ENCODE measurements around the gene DPY30.
A peak's percentile ranks its signal among the peaks of the same experiment; 100 is the strongest.

DPY30 gene

DNA sequence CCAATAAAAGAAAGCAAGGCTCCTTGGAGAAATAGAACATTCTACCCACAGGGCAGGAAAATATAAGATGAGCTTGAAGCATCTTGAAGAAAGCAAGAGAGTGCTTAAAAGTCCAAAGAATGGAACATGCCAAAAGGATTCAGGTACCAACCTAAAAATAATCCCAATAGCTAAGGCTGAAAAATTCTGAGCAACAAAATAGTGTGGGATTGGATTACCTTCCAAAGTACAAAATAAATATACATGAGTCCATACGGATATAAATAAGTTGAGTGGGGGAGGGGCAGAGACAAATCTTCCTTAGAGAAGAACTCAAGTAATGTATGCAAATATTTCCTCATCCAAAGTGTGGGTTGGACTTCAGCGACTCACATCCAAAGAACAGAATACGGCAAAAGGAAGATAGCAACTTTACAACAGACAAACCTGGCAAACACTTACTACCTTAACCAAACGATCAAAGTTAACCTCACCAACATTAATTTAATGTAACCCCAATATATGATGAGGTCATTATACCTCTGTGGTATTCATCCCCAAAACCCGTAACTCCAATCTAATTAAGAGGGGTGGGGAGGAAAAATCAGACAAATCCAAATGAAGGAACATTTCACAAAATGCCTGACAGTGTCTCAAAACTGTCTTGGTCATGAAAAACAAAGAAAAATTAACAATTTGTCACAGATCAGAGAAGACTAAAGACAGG, 55.7 kb downstream of the DPY30 start:
- no peak for DNase-seq (ENCODE audit: low read depth, low spot score)
- H3K4me3 ChIP-seq (ENCODE audit: low read length), result no peak overlapping the region

DNA sequence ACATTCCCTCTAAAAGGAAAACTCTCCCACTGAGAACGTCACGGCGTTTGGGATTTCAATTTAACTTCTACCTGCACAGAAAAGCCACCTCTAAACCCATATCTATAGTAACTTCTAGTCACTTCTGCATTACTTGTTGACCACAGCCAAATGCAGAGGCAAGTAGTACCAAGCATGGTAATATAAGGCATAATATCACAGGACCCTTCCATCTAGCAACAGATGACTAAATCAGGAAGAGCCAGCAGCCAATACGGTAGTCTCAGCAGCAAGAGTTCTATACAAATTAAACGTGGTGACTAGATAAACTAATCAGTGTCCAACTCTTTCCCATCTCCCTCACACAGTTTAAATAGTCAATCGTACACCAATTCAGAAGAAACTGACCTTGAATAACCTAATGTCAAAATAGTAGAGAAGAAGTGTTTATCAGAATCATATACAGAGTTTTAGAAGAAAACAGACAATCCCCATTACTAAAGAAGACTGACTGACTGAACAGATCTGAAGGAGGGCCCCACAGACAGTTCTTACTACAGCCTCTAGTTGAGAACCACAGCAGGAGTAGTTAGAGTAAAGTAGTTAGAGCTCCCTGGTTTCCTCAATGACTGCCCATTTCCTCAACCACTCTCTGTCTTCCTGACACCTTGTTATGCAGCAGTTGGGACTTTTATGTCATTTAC, 58.8 kb downstream of the DPY30 start:
- H3K4me3 ChIP-seq (ENCODE audit: low read length), result no peak overlapping the region
- peak; percentile 7 for DNase-seq (ENCODE audit: low read depth, low spot score)

DNA sequence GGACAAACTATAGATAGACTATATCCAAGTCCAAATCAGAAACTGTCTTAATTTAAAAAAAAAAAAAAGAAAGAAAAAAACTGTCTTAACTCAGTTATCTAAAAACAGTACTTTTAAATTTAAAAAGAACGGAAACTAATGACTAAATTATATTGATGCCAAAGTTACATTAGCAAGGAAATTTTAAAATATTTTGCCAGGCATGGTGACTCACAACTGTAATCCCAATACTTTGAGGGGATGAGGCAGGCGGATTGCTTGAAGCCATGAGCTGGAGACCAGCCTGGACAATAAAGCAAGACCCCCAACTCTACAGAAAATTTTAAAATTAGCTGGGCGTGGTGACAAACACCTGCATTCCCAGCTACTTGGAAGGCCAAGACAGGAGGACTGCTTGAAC, 59.6 kb downstream of the DPY30 start:
- no peak overlapping the region for H3K4me3 ChIP-seq (ENCODE audit: low read length)
- no peak for DNase-seq (ENCODE audit: low read depth, low spot score)

DNA sequence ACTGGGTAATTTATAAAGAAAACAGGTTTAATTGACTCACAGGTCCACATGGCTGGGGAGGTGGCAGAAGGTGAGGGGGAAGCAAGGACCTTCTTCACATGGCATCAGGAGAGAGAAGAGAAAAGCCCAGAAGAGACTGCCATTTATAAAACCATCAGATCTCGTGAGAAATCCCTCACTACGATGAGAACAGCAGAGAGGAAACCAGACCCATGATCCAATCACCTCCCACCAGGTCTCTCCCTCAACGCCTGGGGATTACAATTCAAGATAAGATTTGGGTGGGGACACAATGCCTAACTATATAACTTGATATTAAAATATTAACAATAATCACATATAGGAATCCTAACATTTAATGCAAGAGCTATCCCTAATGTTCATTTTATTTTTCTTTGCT, 60.6 kb downstream of the DPY30 start:
- no peak overlapping the region for H3K4me3 ChIP-seq (ENCODE audit: low read length)
- no peak for DNase-seq (ENCODE audit: low read depth, low spot score)

DNA sequence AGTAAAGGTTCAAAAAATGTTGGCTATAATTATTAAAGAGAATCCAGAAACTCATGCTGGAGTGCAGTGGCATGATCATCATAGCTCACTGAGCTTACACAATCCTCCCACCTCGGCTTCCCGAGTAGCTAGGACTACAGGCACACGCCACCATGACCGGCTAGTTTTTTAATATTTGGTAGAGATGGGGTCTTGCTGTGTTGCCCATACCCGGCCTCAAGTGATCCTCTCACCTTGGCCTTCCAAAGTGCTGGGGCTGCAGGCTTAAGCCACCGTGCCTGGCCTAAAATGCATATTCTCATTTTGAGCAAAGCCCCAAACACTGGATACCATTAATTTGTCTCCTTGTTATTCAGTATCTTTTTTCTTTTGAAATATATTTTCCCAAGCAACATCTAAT, 61.2 kb downstream of the DPY30 start:
- H3K4me3 ChIP-seq (ENCODE audit: low read length), result no peak overlapping the region
- DNase-seq (ENCODE audit: low read depth, low spot score), result no peak

Data from Jurkat, Clone E6-1 (cell line).